ENCODE measurements around the gene SBF1. TPM values are rescaled to one million over a fixed set of nuclear protein-coding genes. Genes with fewer than 3 reads are reported as not detected.

SBF1 gene
- polyA plus RNA-seq, 1 donor from 2014 or later: 58.9 TPM

- peaks cover 30% of the 10 kb centered on the region for H3K79me2 ChIP-seq (replicated peaks; ENCODE audit: insufficient read depth, low read length)
- TF ChIP-seq REST (IDR thresholded peaks at IDR 0.05; ENCODE audit: borderline replicate concordance): no peak
- TF ChIP-seq SMC3 (conservative IDR thresholded peaks at IDR 0.05; ENCODE audit: poor library complexity): no peak
- TF ChIP-seq POLR2AphosphoS5 (IDR thresholded peaks at IDR 0.05): no peak
- no peak for TF ChIP-seq EP300 (conservative IDR thresholded peaks at IDR 0.05; ENCODE audit: poor library complexity, severe bottlenecking)
- TF ChIP-seq TAF1 (IDR thresholded peaks at IDR 0.05; ENCODE audit: low read depth): no peak
- TF ChIP-seq CTCF (IDR thresholded peaks at IDR 0.05; ENCODE audit: poor library complexity, severe bottlenecking): no peak
- TF ChIP-seq MXI1 (conservative IDR thresholded peaks at IDR 0.05; ENCODE audit: poor library complexity, severe bottlenecking): no peak
- no peak for TF ChIP-seq RAD21 (conservative IDR thresholded peaks at IDR 0.05)
- no peaks in the 10 kb centered on the region for H3K9me3 ChIP-seq (ENCODE audit: low read length)
Measured at GRCh38 chr22:50506611-50507420, 32.0 kb upstream of the SBF1 start.

GRCh38 chr22:50505776-50506610, 31.2 kb upstream of the SBF1 start:
- Histone ChIP-seq H3K27ac (ENCODE audit: low read length) (no peak overlapping the region), H3K27me3 (ENCODE audit: insufficient read depth, low read depth, low read length) (no peaks in the 10 kb centered on the region), H3K36me3 (ENCODE audit: insufficient read depth, low read length) (no peaks in the 10 kb centered on the region), H4K20me1 (ENCODE audit: insufficient read depth) (no peaks in the 10 kb centered on the region), H3K79me2 (replicated peaks; ENCODE audit: insufficient read depth, low read length) (peaks cover 30% of the 10 kb centered on the region), H3K9me3 (ENCODE audit: low read length) (no peaks in the 10 kb centered on the region), H3F3A (ENCODE audit: insufficient read depth, low read length, poor library complexity, severe bottlenecking) (no peaks in the 10 kb centered on the region), H3K9ac (ENCODE audit: low read length) (peak overlapping the region; percentile 86), H3K4me2 (ENCODE audit: low read length) (no peak overlapping the region), H3K4me3 (ENCODE audit: low read length) (peak overlapping the region; percentile 94), H2AFZ (ENCODE audit: low read depth, low read length) (no peak overlapping the region), H3K9me2 (ENCODE audit: insufficient read depth, low read length) (no peaks in the 10 kb centered on the region)
- TF ChIP-seq REST (IDR thresholded peaks at IDR 0.05; ENCODE audit: borderline replicate concordance) (no peak), SMC3 (conservative IDR thresholded peaks at IDR 0.05; ENCODE audit: poor library complexity) (no peak), TAF1 (IDR thresholded peaks at IDR 0.05; ENCODE audit: low read depth) (no peak), RAD21 (conservative IDR thresholded peaks at IDR 0.05) (no peak), EZH2 (IDR thresholded peaks at IDR 0.05; ENCODE audit: borderline replicate concordance, insufficient read depth, low read length, poor library complexity, severe bottlenecking) (no peak), MXI1 (conservative IDR thresholded peaks at IDR 0.05; ENCODE audit: poor library complexity, severe bottlenecking) (no peak), CTCF (IDR thresholded peaks at IDR 0.05; ENCODE audit: poor library complexity, severe bottlenecking) (no peak), POLR2AphosphoS5 (IDR thresholded peaks at IDR 0.05) (no peak), EP300 (conservative IDR thresholded peaks at IDR 0.05; ENCODE audit: poor library complexity, severe bottlenecking) (no peak)

More at GRCh38 chr22:50506611-50507420, 32.0 kb upstream of the SBF1 start:
- Histone ChIP-seq H3K27me3 (ENCODE audit: insufficient read depth, low read depth, low read length) (no peaks in the 10 kb centered on the region), H3K27ac (ENCODE audit: low read length) (peak overlapping the region; percentile 65), H2AFZ (ENCODE audit: low read depth, low read length) (peak overlapping the region; percentile 27), H3K4me2 (ENCODE audit: low read length) (peak overlapping the region; percentile 73), H4K20me1 (ENCODE audit: insufficient read depth) (no peaks in the 10 kb centered on the region), H3K36me3 (ENCODE audit: insufficient read depth, low read length) (no peaks in the 10 kb centered on the region), H3F3A (ENCODE audit: insufficient read depth, low read length, poor library complexity, severe bottlenecking) (no peaks in the 10 kb centered on the region), H3K9me2 (ENCODE audit: insufficient read depth, low read length) (no peaks in the 10 kb centered on the region), H3K4me3 (ENCODE audit: low read length) (peak overlapping the region; percentile 94), H3K9ac (ENCODE audit: low read length) (peak overlapping the region; percentile 86)
